Anterior cingulate cortex (tissue), 58 donors: ENCODE measurements around the gene HIGD2A.

ENCODE experiments used
- DNase-seq, 58 donors: peaks; one replicate each; lab custom pipeline; 2025; lab: John Stamatoyannopoulos, UW

The HIGD2A gene

GRCh38 chr5:176366232-176366894, 22.2 kb upstream of the HIGD2A start:
- peak in 1 of 58 donors; percentile 42 for DNase-seq

GRCh38 chr5:176368726-176369125, 19.8 kb upstream of the HIGD2A start:
- no peak for DNase-seq

DNA sequence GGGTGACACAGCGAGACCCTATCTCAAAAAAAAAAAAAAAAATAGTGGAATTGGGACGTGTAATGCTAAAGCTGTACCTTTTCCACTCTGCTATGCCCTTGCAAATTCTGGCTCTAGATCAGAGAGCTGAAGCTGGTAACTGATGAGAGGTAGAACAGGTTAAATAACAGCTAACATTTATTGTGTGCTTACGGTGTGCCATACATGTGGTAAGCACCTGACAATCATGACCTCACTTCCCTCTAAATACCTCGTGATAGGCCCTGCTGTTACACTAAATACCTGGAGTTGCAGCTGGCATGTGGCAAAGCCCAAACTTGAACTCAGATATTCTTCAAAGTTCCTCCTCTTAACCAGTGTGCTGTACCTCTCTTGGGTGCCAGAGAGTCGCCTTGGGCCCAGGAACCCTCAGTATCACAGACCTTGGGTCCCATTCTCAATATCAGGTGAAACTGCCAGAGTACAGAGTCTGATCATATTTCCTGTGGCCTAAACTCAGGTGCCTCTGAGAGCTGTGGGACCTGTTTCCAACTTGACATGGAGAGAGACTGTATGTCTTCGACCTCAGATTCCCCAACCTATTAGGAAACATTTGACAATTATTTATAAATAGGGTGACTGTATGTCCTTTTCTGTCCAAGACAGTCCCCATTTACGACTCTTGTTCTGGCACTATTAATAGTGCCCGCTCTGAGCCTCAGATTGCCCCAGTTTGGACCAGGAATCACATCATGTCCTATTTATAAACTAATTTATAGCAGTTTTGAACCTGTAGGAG, 18.4 kb upstream of the HIGD2A start:
- no peak for DNase-seq

- peak in 7 of 58 donors; percentile 4 to 41 (median 18) for DNase-seq
Measured at GRCh38 chr5:176371621-176372539, 16.7 kb upstream of the HIGD2A start.

- peak in 1 of 58 donors; percentile 3 for DNase-seq
Measured at GRCh38 chr5:176373100-176373818, 15.3 kb upstream of the HIGD2A start.

DNA sequence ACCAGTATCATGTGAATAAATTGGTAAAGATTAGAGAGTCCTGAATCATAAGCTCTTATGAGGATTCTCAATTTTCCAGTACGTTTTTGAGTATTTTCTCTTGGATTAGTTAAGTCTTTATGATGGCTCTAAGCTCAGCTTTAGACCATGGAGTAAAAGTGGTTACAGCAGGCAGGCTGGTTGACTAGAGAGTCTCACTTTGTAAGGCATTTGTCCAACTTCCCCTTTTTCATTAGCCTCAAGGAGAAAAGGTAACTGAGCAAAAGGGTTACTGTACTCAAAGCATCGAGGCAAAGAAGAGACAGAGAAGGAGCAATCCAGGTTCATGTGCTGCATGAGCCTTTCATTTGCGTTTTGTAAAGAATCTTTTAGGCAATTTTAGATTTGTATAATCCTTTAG, 8.7 kb upstream of the HIGD2A start:
- no peak for DNase-seq

DNA sequence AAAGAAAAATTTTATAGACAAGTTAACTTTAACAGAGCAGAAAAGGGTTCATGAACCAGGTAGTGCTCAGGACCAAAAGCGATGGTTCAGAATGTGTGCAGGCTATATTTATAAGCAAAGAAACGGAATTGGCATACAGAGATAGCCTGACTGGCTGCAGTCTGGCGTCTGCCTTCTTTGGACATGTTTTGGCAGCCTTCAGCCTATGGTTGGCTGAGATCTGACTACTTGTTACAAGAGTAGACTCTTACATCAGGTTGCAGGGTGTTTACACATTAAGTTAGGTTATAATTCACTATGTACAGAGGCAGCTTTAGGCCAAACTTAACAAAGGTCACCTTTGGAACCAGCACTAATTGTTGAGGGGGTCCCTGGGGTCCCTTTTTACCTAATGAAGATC, 7.1 kb upstream of the HIGD2A start:
- DNase-seq = peak in 9 of 58 donors; percentile 4 to 39 (median 19)

DNA sequence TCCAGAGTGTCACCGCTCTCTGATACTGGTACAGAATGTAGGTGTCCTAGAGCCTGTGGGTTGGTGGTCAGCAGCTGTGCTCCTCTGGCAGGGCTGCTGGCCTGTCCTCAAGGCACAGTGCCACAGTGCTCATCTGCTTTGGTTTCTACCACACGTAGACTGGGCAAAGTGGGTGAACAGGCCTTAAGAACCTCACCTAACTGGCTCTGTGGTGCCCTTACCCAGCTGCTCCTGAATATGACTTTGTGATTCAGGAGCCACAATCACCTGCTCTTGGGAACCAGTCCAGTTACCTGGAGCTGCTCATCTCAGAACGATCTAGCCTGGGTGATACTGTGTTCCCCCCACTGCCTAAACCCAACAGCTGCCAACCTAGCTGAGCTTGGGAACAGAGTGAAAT, 6.6 kb upstream of the HIGD2A start:
- DNase-seq = no peak

- DNase-seq = no peak
Measured at GRCh38 chr5:176382721-176383120, 5.8 kb upstream of the HIGD2A start.

DNA sequence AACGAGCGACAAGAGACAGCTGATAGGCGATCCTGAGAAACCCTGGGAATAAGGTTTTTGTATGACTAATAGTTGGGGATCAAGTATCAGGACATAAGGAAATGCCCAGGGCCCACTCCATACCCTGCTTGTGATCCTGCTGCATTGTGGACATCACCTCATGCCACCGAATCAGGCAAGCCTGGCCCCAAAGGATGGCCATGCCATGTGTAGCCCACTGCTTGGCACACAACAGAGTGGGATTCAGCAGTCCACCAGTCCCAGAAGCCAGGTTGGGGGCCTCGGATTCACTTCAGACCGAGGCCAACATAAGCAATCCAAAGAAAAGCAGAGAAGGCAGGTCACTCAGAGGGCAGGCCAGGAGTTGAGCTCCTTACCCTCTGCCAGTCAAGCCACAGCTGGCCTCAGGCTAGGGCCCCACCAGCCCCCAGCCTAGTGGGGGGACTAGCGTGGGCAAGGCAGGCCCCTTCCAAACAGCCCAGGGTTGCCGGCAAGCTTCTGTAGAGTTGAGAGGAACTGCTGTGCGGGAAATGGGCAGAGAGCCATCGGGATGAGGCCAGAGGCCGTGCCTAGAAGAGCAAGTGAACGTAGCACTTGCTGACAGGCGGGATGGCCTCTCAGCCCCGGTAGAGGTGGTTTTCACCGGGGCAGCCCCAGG, 5.2 kb upstream of the HIGD2A start:
- no peak for DNase-seq

- no peak for DNase-seq
Measured at GRCh38 chr5:176383961-176384360, 4.6 kb upstream of the HIGD2A start.

DNA sequence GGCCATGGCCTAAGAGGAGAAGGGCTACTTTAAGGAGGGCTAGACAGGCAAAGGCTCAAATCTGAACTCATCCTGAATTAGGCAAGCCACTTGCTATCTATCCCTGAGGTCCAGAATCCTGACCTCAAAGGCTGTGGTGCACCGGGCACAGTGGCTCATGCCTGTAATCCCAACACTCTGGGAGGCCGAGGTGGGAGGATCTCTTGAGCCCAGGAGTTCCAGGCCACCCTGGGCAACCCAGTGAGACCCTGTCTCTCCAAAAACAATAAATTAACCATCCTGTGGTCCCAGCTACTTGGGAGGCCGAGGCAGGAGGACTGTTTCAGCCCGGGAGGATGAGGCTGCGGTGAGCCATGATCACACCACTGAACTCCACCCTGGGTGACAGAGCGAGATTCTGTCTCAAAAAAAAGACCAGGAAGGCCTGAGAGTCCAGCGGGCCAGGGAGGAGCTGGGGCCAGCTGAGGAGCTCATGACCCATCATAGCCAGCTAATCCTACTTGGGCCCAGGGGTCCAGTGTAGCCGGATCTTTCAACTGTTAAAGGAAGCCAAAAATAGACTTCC, 4.1 kb upstream of the HIGD2A start:
- no peak for DNase-seq

GRCh38 chr5:176384991-176385390, 3.6 kb upstream of the HIGD2A start:
- no peak for DNase-seq

GRCh38 chr5:176386491-176386890, 2.1 kb upstream of the HIGD2A start:
- no peak for DNase-seq

GRCh38 chr5:176387384-176387925, 1.1 kb upstream of the HIGD2A start:
- no peak for DNase-seq

- DNase-seq = no peak
Measured at GRCh38 chr5:176388003-176388443, 528 bp upstream of the HIGD2A start.

DNA sequence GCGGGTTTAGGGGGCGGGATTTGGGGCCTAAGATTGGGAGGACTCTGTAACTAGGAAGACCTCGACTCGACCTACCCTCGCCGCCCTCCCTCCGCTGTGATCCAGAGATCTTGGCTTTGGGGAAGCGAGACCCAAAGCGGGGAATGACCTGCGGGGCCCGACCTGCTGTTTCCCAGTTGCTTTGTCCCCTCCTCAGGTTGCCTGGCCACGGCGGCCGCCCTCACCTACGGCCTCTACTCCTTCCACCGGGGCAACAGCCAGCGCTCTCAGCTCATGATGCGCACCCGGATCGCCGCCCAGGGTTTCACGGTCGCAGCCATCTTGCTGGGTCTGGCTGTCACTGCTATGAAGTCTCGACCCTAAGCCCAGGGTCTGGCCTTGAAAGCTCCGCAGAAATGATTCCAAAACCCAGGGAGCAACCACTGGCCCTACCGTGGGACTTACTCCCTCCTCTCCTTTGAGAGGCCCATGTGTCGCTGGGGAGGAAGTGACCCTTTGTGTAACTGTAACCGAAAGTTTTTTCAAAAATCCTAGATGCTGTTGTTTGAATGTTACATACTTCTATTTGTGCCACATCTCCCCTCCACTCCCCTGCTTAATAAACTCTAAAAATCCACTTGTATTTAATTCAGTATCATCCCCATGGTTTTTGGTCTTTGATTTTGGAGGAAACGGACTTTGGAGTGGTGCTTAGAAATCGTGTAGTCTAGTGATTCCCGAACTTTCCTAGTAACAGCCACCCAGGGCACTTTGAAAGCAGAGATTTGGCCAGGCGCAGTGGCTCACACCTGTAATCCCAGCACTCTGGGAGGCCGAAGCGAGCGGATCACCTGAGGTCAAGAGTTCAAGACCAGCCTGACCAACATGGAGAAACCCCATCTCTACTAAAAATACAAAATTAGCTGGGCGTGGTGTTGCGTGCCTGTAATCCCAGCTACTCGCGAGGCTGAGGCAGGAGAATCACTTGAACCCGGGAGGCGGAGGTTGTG, 878 bp downstream of the HIGD2A start:
- DNase-seq = peak in 1 of 58 donors; percentile 84

- DNase-seq = no peak
Measured at GRCh38 chr5:176391479-176391878, 2.9 kb downstream of the HIGD2A start.
